Activated CD8-positive, alpha-beta memory T cell treated with anti-CD3 and anti-CD28 coated beads for 4 hours (primary cell): ENCODE data around the gene ELK4.

Experiments used
- DNase-seq, 2 donors: peaks; one replicate each; pipeline ENCODE4 v3.0.0-alpha.2; 2020; ENCODE audit warnings: low read depth in 2 of 2

The ELK4 gene

DNA sequence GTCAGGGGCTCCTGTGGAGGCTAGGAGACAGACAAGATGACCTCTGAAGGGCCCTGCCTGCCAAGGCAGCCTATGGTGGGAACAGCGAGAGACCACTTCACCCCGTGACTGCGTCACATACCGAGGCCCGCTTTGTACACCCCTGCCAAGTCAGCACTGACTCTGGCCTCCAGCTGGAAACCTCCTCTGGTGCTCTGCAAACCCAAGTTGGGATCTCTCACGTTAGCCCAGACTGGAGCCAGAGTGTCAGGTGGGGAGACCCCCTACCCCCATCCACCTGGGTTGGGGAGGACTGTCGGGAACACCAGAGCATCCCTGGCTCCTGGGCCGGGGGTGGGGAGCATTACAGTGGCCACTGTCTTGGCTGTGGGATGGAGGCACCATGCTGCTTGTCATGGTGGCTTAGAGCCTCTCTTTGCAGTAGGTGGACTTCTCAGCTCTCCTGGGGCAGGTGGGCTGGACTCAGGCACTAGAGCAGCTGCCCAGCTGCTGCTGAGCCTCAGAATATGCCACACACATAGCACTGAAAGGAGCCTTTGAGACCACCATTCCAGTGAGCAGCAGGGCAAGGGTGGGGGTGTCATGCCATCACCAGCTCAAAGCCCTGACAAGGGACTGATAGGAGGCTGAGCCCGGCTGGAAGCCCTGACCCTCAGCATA, 50.4 kb downstream of the ELK4 start:
- DNase-seq, result no peak

DNA sequence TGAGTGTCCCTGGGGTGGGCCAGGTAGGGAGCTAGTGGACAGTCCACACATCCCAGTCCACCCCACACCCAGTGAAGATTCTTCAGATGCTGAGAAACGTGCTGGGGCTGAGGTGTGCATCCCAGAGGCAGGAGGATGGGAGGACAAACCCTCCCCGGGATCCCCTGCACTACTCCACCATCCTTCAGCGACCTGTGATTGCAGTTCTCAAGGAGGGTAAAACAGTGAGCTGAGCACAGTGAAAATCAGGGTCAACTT, 51.0 kb downstream of the ELK4 start:
- no peak for DNase-seq

DNA sequence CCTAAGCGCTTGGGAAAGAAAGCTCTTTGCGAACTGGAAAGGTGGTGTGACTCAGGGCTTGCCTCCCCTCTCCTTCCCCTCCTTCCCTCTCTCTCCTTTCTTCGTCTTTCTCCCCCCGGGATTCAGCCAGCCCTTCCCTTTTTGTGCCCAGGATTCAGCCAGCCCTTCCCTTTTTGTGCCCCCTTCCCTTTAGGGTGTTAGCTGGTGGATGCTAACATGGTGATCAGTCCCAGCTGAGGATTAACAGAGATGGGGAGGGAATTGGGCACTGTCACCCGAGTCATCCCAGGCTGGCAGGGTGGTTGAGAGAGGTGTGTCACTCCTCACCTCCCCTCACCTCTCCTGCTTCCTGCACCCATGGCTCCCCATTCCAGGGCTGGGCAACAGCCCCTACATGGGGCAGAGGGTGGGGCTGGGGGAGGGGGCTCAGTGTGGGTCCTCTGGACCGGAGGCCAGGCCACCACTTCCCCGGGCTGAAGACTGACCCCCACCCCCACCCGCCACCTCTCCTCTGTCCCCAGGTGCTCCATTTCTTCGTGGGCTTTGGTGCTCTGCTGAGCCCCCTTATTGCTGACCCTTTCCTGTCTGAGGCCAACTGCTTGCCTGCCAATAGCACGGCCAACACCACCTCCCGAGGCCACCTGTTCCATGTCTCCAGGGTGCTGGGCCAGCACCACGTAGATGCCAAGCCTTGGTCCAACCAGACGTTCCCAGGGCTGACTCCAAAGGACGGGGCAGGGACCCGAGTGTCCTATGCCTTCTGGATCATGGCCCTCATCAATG, 51.5 kb downstream of the ELK4 start:
- DNase-seq, result no peak

DNA sequence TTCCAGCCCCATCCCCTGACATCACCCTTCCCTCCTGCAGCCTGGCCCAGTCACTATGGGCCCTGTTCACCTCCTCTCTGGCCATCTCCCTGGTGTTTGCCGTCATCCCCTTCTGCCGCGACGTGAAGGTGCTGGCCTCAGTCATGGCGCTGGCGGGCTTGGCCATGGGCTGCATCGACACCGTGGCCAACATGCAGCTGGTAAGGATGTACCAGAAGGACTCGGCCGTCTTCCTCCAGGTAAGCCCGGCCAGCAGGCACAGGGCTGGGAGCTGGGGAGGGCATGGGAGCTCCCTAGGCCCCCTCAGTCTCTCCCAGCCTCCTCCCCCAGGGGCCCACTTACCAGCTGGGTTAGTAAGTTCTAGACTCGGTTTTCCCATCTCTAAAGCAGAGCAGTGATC, 52.1 kb downstream of the ELK4 start:
- no peak for DNase-seq

DNA sequence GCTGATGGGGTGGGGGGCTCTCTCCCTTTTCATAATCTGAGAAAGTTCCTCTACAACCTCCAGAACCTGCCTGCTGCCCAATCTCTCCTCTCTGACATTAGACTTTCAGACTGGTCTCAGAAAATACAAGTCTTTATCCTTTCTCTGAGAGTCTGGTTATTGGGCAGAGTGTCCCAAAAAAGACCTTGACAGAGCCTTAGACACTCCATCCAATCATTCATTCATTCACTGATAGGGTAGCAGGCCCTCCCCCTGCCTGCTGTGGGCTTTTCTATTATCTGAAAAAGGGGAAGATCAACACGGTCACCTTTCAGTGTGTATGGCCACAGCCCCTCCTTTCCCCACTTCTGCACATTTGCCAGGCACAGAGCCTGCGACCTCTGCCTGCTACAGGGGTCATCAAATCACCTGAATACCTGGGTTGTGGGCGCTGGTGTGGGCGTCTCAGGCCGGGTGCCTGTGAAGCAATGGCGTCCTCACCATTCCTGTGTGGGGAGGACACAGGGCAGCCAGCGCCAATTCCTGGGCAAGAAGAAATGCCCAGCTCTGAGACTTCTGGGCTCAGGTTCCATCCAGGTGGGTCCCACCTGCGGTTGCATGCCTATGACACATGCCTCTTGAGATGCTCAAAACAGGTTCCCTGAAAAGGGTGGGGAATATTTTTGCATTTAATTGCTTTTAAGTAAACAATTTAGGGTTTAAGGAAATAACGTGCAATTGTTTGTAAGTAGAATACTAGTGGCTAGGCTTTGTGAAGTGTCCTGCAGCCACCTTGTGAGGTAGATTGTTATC, 52.8 kb downstream of the ELK4 start:
- DNase-seq, result no peak

DNA sequence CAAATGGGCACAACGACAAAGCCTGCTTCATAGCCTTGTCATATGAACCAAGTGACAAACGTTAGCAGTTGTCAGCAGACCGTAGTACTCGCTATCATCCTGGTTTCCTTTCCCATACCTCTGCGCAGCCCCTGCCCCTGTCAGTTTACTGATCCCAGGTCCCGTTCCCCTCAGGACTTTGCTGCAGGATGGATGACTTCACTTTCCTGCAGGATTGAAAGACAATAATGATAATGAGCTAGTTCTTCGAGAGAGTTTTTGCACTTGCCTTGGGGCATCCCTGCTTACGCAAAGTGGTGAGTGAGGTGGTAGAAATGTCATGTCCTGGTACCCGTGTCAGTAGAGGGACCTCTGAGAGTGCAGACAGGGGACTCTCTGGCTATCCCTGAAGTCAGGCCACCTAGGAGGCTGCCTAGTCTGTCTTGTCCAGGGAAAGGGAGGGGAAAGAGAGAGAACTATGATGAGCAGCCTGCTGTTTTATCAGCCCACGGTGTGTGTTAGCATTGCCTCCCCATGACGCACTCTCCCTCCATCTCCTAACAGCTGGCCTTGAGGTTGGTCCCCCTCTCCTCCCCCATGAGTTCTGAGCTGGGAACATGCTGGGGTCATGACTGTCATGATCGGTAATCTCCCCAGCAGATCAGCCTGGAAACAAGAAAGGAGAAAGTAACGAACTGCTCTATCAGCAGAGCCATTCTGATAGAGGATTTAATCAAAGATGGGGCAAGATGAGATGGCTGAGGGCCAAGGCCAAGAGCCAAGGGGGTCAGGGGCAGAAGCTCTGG, 53.7 kb downstream of the ELK4 start:
- DNase-seq, result no peak

DNA sequence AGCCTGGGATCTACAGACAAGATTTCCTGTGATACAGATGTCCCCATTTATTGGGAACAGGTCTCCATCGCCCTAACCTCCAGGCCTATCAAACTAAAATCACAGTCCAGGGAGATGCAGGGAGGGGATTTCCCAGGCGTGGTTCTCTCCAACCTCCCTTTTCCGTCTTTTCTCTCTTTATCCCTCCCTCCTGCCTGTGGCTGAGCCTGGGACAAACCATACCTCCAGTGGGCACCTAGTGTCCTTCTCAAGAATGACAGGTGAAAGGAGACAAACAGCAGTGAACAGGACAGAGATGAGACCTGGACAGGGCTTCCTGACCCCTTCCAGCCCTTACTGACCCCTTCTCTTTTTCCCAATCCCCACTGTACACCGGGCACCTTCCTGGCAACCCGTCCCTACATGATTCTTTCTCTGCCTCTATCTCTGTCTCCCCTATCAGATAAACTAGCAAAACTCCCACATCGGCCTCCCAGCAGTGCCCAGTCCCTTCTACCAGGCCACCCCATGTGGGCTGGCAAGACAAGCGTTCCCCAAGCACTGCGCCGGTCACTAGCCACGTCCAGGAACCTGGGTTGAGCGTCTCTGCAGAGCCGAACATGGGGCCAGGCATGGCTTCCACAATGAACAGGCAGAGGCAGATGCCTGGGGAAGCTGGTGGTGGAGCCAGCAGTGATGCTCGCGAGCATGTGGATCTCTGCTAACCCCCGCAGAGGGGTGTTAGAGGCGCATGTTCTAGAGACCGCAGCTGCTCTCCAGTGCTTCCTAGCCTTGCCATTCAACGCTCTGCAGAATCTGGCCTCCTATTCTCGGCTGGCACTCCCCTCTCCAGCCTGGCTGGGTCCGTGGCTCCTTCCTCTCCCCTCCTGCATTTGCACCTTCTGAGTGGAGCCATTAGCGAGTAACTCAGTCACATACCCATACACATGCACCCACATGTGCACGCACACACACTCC, 54.7 kb downstream of the ELK4 start:
- no peak for DNase-seq

DNA sequence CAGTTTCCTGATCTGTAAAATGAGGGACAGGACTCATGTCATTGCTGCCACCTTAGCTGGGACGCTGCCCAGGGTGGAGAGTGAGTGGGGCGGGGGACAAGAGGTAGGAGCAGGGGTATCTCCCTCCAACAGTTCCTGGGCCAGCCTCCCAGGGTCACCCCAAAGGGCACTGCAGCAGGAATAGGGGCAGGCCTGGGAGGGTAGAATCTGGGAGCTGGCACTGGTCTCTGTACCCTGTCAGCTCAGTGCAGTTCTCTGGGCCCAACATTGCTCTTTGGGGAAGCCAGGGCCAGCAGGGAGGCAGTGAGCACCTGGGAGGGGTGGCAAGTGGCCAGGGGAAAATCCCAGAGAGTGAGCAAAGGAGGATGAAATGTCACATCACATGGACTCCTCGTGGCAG, 55.8 kb downstream of the ELK4 start:
- no peak for DNase-seq

DNA sequence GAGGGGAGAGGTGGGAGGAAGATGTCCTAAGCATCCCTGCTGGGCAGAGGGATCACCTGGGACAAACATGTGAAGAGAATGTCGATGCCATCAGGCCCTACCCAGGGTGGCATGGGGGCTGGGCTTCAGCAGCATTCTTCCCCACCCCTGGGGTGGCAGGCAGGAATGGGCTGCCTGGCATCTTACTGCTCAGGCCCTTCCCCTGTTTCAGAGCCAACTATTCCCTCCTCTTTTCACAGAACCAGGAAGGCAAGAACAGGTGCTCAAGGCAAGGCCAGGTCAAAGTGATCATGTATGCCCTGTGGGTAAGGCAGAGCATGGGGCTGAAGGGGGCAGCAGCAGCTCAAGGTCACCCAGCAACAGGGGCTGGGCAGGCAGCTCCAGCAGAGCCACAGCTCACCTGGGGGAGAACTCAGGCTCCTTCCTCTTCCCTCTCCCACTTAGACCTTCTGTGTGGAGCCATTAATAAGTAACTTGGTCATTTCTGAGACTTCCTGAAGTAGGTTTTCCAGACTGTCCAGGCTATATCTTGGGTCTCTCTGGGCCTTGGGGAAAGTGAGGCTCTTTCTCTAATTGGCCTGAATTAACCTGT, 56.4 kb downstream of the ELK4 start:
- DNase-seq, result no peak

DNA sequence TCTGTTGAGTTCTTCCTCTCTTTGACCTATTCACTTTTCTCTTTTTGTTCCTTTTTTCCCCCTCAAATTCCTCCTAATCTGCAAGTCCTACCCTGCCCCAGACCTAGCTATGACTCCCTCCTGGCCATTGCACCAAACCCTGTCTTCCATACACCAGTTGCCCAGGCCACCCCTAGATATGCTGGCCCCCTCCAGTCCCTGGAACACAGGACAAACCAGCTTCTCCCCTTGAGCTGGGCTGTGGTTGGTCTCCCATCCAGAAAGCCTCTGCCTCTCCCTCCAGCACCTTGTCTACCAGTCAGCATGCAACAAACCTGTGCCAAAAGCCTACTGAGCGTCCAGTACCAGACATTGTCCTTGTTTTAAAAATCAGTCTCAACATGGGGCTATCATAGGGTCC, 59.4 kb downstream of the ELK4 start:
- no peak for DNase-seq

DNA sequence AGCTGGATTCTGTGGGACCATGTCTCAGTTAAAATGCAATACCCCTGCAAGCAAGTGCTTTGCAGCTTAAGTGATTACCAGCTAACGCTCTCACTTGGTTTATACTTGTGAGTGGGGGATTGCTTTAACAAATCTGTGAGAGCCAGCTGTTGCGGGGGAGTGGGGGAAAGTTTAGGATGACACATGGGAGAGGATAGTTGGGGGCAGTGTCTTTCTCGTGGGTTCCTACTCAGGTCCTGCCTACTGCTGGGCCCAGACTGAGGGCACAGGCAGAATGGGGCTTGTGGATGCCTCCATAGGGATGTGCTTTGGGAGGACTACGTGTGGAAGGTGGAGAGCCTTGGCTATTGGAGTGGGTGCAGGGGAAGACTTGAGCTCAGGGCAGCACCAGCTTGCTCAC, 60.1 kb downstream of the ELK4 start:
- no peak for DNase-seq

DNA sequence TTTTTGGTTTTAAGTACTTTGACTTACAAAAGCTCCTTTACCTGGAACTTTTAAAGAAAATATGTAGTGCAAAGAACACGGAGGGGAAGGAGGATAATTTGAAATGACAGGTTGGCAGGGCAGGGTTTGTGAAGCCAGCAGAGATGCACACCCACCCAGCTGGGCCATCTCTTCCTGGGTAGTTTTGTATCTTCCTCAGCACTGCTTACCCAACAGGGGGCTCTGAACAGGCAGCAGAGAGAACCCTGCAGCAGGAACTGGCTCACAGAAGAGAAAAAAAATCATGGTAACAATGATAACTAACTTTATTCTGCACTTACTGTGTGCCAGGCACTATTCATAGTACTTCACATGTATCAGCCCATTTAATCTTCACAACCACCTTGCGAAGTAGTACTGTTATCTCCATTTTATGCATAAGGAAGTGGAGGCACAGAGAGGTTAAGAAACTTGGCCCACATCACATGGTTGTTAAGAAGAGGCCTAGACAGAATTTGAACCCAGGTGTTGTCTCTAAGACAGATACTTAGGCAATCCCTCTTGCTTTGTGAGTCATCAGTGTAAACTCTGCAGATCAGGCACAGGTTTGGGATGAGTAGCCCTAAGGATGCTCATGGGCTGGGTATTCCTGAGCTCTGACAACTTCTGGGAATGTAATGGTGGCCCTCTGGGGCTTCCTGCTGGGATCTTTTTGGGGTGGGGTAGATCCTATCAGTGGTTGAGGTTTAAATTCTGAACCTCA, 60.8 kb downstream of the ELK4 start:
- DNase-seq, result no peak

DNA sequence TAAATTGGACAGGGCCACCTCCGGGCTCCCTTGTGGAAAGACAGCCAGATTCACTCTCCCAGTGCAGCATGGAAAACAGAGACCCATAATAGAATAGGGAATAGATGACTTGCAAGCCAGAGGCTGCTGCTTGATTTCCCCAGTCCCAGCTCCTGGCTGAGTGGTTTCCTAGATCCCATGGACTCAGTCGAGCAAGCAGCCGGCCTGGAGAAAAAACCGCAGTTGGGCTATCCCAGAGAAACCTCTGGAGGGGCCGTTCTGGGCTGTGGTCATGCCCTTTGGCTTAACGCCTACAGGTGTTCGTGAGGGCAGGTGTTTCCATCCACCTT, 61.7 kb downstream of the ELK4 start:
- DNase-seq, result no peak

DNA sequence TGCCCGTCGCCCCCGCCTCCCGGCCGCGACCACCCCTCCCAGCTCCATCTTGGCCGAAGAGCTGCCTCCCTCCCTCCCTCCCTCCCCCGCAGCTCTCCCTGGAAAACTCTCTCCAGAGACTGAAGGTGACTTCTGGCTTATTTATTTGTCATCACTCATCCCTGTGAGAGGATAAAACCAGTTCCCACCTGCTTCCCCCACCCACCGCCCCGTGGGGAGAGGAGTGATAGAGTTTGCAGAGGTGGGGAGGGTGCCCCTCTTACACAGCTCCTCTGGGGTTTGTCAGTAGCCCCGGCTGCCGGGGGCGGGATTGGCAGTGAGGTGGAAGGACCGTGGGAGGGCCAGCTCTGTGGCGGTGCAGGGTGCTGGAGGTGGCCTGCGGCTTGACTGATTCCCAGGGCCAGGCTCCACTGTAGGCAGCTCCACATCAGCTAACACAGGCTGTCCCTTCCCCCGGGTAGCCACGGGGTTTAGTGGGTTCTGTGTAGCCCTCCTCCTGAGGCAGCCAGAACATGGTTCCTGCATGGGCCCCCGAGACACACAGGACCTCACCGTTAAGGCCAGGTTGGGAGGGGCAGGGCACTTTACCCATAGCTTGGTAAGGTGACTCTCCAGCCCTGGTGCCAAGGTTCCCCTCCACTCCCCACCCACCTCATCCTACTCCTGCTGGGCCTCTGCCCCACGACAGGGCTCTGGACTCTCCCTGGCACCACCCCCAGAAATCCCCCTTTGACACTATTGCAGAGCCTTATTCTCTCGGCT, 62.2 kb downstream of the ELK4 start:
- no peak for DNase-seq

DNA sequence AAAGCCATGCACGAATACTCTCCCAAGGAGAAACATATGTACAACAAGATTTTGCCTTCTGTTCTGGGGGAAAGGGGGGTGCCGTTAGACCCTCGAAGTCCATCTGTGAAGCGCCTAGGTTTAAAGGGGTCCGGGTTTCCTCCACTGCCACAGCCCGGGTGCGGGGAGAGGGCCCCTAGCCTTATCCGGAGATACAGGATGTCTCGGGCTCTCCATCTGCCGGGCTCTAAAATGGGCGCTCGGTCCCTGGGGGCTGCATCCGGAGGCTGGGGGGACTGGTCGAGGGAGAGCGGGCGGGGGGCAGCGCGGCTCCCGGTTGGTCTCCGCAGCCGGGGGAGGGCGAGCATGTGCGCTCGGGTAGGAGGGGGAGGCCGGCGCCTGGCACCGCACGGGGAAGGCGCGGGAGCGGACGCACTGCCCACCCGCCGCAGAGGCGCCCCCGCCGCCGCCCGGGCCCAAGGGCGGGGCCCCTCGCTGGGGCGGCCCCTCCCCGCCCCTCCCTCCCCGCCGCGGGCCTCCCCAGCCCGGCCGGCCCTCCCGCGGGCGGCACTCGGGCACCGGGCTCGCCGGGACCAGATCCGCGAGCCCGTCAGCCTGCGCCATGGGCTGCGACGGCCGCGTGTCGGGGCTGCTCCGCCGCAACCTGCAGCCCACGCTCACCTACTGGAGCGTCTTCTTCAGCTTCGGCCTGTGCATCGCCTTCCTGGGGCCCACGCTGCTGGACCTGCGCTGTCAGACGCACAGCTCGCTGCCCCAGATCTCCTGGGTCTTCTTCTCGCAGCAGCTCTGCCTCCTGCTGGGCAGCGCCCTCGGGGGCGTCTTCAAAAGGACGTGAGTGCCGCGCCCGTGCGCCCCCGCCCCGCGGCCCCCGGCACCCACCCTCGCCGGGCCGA, 63.1 kb downstream of the ELK4 start:
- no peak for DNase-seq

DNA sequence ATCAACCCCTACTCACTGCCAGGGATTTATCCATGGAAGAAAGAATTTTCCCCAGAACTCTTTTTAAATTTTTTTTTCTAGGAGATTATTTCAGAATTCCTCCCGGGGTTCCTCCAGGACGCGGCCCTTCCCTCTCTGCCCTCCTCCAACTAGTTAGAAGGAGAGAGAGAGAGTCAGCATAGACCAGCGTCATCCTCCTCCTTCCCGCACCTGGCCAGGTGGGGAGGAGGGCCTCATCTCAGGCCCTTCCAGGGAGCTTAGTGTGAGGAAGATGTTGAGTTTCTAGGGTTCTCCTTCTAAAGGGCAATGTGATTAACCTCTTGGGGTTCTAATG, 63.7 kb downstream of the ELK4 start:
- DNase-seq, result no peak

DNA sequence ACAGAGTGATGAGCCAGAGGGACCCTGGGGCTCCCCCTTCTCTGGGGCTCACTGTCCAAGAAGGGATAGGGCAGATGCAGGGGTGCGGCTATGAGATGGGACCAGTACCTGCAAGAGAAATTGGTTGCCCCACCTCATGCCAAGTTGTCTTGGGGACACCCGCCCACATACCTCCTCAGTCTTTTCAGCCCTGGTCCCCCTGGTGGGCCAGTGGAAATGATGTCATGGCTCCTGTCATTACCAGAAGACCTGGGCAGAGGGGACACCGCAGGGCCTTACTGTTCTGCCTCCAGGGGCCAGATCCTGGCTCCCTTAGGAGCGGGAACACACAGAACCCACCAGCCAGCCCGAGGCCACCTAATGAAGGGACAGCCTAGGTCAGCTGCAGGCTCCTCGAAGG, 64.1 kb downstream of the ELK4 start:
- DNase-seq, result no peak

DNA sequence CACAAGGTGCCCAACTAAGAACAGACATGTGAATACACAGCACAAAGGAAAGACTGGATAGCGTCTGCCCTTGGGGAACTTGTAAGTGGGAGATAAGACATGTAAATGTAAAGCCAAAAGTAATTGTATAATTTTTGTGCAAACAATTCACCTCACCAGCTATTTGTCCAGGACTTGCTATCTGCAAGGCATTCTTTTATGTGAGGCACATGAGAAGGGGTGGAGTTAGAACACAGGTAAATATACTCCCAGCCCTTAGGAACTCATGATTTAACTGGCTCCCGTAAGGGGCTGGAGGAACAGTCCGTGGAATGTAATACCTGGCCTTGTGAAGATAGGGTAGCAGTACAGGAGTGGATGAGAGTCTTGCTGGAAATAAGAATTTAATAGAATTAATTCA, 66.0 kb downstream of the ELK4 start:
- no peak for DNase-seq
